Right atrium auricular region (tissue), 2 donors: Measurements from ENCODE around the gene MRPS5. TPM values are rescaled to one million over a fixed set of nuclear protein-coding genes. Genes with fewer than 3 reads are reported as not detected.

Experiments
- DNase-seq: peaks from one replicate; pipeline ENCODE4 v3.0.0-alpha.2; 2019; ENCODE audit warnings: low spot score
- H3K27ac ChIP-seq, 2 donors: fragments of 200-600 bp; sonication (generic); 1 replicate in 1 of 2; 2 replicates in 1 of 2; pipeline ENCODE4 v1.5.1; 2016 to 2019
- H3K27me3 ChIP-seq, 2 donors: fragments of 200-600 bp; sonication (generic); one replicate each; pipeline versions ENCODE4 v1.5.1 to v1.6.0; 2017 to 2019
- H3K36me3 ChIP-seq: fragments of 200-600 bp; sonication (generic); one replicate; pipeline ENCODE4 v1.5.1; 2016
- H3K4me1 ChIP-seq, 2 donors: fragments of 200-600 bp; sonication (generic); one replicate each; pipeline versions ENCODE4 v1.5.1 to v1.6.0; 2017 to 2019
- H3K4me3 ChIP-seq, 2 donors: fragments of 200-600 bp; sonication (generic); 1 replicate in 1 of 2; 2 replicates in 1 of 2; pipeline ENCODE4 v1.5.1; 2017 to 2019; ENCODE audit warnings: mild to moderate bottlenecking in 1 of 2, moderate library complexity in 1 of 2
- H3K9me3 ChIP-seq, 2 donors: fragments of 200-600 bp; sonication (generic); one replicate each; pipeline ENCODE4 v1.5.1; 2019
- CTCF ChIP-seq, 2 donors: fragments of 200-600 bp; sonication (generic); IDR thresholded peaks; one replicate each; pipeline ENCODE4 v1.5.1; 2019; ENCODE audit warnings: antibody characterized with exemption in 2 of 2
- total RNA-seq, 2 donors: library from RNA; depleted of rRNA; stranded (reverse); fragments of >200 nt; gene quantifications; one replicate each; pipeline ENCODE4 v1.1.0, GENCODE V29; 2016

Gene MRPS5
- total RNA-seq, 2 donors from 2014 or later = 39.0 to 57.7 TPM

- no peak overlapping the region for H3K4me3 ChIP-seq
- H3K36me3 ChIP-seq = no peaks in the 10 kb centered on the region
- H3K27ac ChIP-seq = no peak overlapping the region
- H3K4me1 ChIP-seq = peaks cover 0 to 6% of the 10 kb centered on the region in 2 donors
- no peak for TF ChIP-seq CTCF (IDR thresholded peaks at IDR 0.05)
- no peaks in the 10 kb centered on the region for H3K27me3 ChIP-seq
- DNase-seq = no peak
- no peaks in the 10 kb centered on the region for H3K9me3 ChIP-seq
These were observed 49.8 kb downstream of the MRPS5 start for GRCh38 chr2:95071856-95072255.

- no peaks in the 10 kb centered on the region for H3K4me1 ChIP-seq
- peak; percentile 50 for DNase-seq
- H3K4me3 ChIP-seq = no peak overlapping the region
- no peaks in the 10 kb centered on the region for H3K27me3 ChIP-seq
- TF ChIP-seq CTCF (IDR thresholded peaks at IDR 0.05) = no peak
- H3K9me3 ChIP-seq = no peaks in the 10 kb centered on the region
- H3K36me3 ChIP-seq = no peaks in the 10 kb centered on the region
- H3K27ac ChIP-seq = no peak overlapping the region
These were observed 52.1 kb downstream of the MRPS5 start for GRCh38 chr2:95069465-95069864.

GRCh38 chr2:95068256-95068655 is 53.4 kb downstream of the MRPS5 start:
- Histone ChIP-seq H3K4me1 (no peaks in the 10 kb centered on the region), H3K4me3 (no peak overlapping the region), H3K27ac (no peak overlapping the region), H3K9me3 (no peaks in the 10 kb centered on the region), H3K36me3 (no peaks in the 10 kb centered on the region), H3K27me3 (no peaks in the 10 kb centered on the region)
- TF ChIP-seq CTCF (IDR thresholded peaks at IDR 0.05) = no peak
- DNase-seq = no peak

- TF ChIP-seq CTCF (IDR thresholded peaks at IDR 0.05) = no peak
- DNase-seq = no peak
- no peaks in the 10 kb centered on the region for H3K4me1 ChIP-seq
- no peaks in the 10 kb centered on the region for H3K27me3 ChIP-seq
- H3K9me3 ChIP-seq = no peaks in the 10 kb centered on the region
- H3K27ac ChIP-seq = no peak overlapping the region
- H3K36me3 ChIP-seq = no peaks in the 10 kb centered on the region
- no peak overlapping the region for H3K4me3 ChIP-seq
These were observed 58.3 kb downstream of the MRPS5 start for GRCh38 chr2:95063086-95063958.

GRCh38 chr2:95062242-95063085 is 59.1 kb downstream of the MRPS5 start:
- no peaks in the 10 kb centered on the region for H3K4me1 ChIP-seq
- H3K36me3 ChIP-seq = no peaks in the 10 kb centered on the region
- no peak for TF ChIP-seq CTCF (IDR thresholded peaks at IDR 0.05)
- no peaks in the 10 kb centered on the region for H3K9me3 ChIP-seq
- no peak overlapping the region for H3K27ac ChIP-seq
- no peak for DNase-seq
- H3K4me3 ChIP-seq = no peak overlapping the region
- no peaks in the 10 kb centered on the region for H3K27me3 ChIP-seq
